Skin of body (tissue), 2 donors: ENCODE results near the gene LRRC4C. TPM values are rescaled to one million over a fixed set of nuclear protein-coding genes. Genes with fewer than 3 reads are reported as not detected.
"Not testable (repeated sequence)": the region's sequence is repeated elsewhere in the genome, so short reads cannot be mapped to it uniquely, and the experiment has no call there.

Experiments
- DNase-seq: peaks from one replicate; lab custom pipeline; 2025; lab: John Stamatoyannopoulos, UW
- total RNA-seq: library from RNA; depleted of rRNA; stranded (reverse); fragments of >200 nt; gene quantifications from one replicate; pipeline ENCODE4 v1.2.3, GENCODE V29; 2014

Gene LRRC4C
- total RNA-seq, 1 donor from 2014 or later, result 4.2 TPM

- no peak for DNase-seq
Observed at GRCh38 chr11:40186437-40187263, 1272.8 kb downstream of the LRRC4C start.

GRCh38 chr11:40185793-40186192 lies 1273.7 kb downstream of the LRRC4C start:
- no peak for DNase-seq

- DNase-seq, result no peak
Observed at GRCh38 chr11:40183073-40184064, 1276.1 kb downstream of the LRRC4C start.

GRCh38 chr11:40179541-40179940 lies 1279.9 kb downstream of the LRRC4C start:
- DNase-seq, result no peak

- DNase-seq, result no peak
Observed at GRCh38 chr11:40178470-40178869, 1281.0 kb downstream of the LRRC4C start.

GRCh38 chr11:40175980-40176379 lies 1283.5 kb downstream of the LRRC4C start:
- no peak for DNase-seq

- DNase-seq, result no peak
Observed at GRCh38 chr11:40170078-40170477, 1289.4 kb downstream of the LRRC4C start.

- DNase-seq, result no peak
Observed at GRCh38 chr11:40168414-40168813, 1291.0 kb downstream of the LRRC4C start.

GRCh38 chr11:40167805-40168204 lies 1291.6 kb downstream of the LRRC4C start:
- not testable (repeated sequence) for DNase-seq

GRCh38 chr11:40166892-40167291 lies 1292.6 kb downstream of the LRRC4C start:
- no peak for DNase-seq

GRCh38 chr11:40162901-40163883 lies 1296.3 kb downstream of the LRRC4C start:
- no peak for DNase-seq

- DNase-seq, result no peak
Observed at GRCh38 chr11:40161854-40162410, 1297.5 kb downstream of the LRRC4C start.

GRCh38 chr11:40160418-40160817 lies 1299.0 kb downstream of the LRRC4C start:
- DNase-seq, result no peak

- DNase-seq, result no peak
Observed at GRCh38 chr11:40149721-40150120, 1309.7 kb downstream of the LRRC4C start.

- DNase-seq, result no peak
Observed at GRCh38 chr11:40140560-40140959, 1318.9 kb downstream of the LRRC4C start.

GRCh38 chr11:40139536-40139935 lies 1319.9 kb downstream of the LRRC4C start:
- no peak for DNase-seq

- no peak for DNase-seq
Observed at GRCh38 chr11:40139066-40139465, 1320.4 kb downstream of the LRRC4C start.

- no peak for DNase-seq
Observed at GRCh38 chr11:40134820-40135570, 1324.5 kb downstream of the LRRC4C start.

GRCh38 chr11:40133498-40133897 lies 1326.0 kb downstream of the LRRC4C start:
- no peak for DNase-seq

- no peak for DNase-seq
Observed at GRCh38 chr11:40132912-40133311, 1326.5 kb downstream of the LRRC4C start.
